IPS DF 19.7 (cell line): ENCODE data around the gene CLEC18B.
"Not testable (repeated sequence)": the region's sequence is repeated elsewhere in the genome, so short reads cannot be mapped to it uniquely, and the experiment has no call there.

Source experiments
- DNase-seq: peaks from one replicate; pipeline ENCODE4 v3.0.0-alpha.2; 2013; ENCODE audit warnings: low read depth, low spot score

Gene CLEC18B

DNA sequence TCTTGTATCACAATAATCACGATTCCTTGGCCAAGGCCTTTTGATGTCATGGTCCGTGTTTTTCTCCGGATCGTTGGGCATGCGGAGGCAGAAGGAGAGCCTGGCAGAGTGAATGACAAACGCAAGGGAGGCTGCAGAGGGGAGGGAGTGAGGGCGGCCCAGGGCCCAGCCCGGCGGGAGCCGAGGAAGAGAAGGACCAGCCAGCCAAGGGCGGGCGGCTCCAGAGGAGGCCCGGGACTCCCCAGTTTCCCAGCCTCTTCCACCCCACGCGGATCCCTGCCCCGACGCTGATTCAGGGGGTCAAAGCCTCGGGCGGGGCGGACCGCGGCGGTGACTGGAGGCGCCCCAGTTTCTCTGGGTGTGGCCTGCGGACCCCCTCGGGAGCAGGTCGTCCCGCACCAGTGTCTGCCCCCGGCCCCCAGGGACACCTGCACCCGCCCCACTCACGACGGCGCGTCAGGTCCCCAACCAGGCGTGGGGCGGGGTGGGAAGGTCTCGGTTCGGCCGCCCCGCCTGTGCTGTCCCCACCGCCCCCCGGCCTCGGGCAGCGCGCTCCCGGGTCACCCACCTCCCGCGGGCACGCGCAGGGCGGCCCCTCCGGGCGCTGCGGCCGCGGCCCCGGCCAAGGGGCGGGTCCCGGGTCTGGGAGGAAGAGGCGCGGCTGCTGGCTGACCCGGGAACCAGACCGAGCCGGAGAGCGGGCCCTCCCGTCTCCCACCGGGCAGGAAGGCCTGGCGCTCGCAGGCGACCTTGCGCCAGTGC, 14.5 kb downstream of the CLEC18B start:
- DNase-seq = not testable (repeated sequence)

DNA sequence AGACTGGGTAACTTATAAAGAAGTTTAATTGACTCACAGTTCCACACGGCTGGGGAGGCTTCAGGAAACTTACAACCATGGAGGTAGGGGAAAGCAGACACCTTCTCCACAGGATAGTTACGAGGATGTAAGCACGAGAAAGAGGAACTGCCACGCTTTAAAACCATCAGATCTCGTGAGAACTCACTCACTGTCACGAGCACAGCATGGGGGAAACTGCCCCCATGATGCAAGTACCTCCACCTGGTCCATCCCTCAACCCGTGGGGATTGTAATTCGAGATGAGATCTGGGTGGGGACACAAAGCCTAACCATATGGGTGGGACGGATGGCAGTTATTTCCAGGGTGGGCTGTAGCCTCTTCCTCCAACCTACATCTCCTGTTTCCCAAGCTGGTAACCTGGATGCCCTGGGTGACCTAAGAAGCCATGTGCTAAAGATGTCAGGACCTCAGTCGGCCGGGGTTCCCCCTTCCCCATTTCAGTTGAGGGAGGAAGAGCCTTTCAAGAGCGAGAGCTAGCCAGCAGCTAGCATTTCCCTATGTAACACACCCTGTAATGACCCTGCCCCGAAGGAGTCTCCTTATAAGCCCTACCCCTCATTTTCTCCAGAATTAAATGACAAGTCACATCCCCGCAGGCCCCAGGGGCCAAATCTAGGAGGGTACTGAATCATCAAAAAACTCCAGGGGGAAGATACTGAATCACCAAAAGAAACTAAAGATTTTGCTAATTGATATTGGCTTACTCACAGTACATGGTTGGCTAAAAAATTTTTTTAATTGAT, 16.9 kb downstream of the CLEC18B start:
- DNase-seq = not testable (repeated sequence)

DNA sequence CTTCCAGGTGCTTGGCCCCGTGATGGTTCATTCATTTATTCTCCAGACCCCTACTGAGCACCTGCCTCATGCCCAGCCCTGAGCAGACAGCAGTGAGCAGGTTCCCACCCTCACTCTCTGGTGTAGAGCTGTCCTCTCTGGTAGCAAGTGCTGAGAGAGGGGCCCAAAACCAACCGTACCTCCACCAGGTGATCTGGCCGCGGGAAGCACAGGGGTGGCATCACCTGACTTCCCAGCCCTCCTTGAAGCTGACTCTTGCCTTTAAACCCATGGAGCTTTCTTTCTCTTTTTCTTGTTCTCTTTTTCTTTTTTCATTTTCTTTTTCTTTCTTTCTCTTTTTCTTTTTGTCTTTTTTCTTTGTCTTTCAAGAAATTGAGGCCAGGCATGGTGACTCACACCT, 21.0 kb downstream of the CLEC18B start:
- DNase-seq = not testable (repeated sequence)

DNA sequence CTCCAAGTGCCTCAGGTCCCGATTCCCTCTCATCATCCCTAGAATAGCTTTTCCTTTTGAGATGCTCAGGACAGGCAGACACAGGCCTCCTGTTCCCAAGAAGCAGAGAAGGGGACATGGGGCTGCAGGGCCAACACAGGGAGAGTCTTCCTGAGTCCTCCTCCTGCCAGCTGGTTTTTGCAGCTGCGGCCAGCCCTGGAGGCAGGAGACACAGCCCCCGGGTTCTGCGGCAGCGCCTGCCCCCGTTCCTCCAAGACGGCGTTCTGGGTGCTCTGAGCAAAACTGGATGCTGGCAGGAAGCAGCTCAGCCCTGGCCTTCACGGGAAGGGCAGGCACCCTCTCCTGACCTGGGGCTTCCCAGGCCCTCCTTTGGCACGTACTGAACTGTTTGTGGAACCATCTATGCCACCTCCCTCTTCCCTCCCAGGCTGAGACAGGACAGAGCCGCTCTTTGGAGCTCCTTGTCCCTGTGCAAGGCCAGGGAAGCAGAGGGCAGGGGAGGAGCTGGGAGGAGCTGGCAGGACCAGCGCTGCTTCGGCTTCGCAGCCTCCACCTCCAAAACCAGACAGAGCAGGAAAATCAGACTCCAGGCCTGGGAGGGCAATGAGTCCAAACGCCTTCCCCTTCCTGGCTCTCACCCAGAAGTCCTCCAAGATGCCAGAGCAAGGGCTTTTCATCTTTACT, 22.9 kb downstream of the CLEC18B start:
- DNase-seq = not testable (repeated sequence)

DNA sequence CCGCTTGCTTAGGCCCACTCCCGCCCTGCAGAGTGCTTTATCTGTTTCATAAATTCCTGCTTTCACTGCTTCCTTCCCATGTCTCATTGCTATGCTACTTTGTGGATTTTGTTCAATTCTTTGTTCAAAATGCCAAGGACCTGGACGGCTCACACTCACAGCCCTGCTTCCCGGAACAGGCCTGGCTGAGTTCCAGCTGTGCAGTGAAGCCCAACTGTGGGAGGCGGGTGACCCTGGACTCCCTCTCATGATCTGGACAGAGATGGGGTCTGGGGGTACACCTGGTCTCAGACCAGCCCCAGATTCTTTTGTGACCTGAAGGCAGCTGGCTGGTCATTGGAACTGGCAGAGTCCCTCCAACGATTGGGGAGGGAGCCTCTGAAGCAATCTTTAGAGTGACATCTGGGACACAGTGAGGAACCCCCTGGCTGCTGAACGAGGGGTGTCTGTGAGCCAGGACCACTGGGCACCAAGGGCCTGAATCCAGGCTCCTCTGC, 24.7 kb downstream of the CLEC18B start:
- DNase-seq = not testable (repeated sequence)

DNA sequence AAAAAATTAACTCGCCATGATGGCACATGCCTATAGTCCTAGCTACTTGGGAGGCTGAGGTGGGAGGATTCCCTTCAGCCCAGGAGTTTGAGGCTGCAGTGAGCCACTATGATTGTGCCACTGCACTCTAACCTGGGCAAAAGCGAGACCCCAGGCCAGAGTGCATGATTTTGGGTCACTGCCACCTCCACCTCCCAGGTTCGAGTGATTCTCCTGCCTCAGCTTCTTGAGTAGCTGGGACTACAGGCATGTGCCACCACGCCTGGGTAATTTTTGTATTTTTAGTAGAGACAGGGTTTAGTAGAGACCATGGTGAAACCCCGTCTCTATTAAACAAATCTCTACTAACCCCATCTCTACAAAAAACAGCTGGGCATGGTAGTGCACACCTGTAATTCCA, 26.7 kb downstream of the CLEC18B start:
- DNase-seq = not testable (repeated sequence)

DNA sequence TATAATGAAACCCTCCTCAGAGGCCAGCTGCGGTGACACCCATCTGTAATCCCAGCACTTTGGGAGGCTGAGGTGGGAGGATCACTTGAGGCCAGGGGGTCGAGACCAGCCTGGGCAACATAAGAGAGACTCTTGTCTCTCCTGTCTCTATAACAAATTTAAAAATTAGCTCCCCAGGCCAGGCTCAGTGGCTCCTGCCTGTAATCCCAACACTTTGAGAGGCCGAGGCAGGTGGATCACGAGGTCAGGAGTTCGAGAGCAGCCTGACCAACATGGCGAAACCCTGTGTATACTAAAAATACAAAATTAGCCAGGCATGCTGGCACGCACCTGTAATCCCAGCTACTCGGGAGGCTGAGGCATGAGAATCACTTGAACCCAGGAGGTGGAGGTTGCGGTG, 27.1 kb downstream of the CLEC18B start:
- DNase-seq = not testable (repeated sequence)

DNA sequence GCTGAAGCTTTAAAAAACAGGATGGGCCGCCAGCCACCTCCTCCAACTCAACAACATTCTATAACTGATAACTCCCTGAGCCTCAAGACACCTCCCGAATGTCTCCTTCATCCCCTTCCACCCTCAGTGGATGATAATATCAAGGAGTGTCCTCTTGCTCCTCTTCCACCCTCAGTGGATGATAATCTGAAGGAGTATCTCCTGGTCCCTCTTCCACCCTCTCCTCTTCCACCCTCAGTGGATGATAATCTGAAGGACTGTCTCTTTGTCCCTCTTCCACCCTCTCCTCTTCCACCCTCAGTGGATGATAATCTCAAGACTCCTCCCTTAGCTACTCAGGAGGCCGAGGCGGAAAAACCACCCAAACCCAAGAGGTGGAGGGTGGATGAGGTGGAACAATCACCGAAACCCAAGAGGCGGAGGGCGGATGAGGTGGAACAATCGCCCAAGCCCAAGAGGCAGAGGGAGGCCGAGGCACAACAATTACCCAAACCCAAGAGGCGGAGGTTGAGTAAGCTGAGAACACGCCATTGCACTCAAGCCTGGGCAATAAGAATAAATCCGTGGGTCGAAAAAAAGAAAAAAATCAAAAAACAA, 29.7 kb downstream of the CLEC18B start:
- DNase-seq = not testable (repeated sequence)

DNA sequence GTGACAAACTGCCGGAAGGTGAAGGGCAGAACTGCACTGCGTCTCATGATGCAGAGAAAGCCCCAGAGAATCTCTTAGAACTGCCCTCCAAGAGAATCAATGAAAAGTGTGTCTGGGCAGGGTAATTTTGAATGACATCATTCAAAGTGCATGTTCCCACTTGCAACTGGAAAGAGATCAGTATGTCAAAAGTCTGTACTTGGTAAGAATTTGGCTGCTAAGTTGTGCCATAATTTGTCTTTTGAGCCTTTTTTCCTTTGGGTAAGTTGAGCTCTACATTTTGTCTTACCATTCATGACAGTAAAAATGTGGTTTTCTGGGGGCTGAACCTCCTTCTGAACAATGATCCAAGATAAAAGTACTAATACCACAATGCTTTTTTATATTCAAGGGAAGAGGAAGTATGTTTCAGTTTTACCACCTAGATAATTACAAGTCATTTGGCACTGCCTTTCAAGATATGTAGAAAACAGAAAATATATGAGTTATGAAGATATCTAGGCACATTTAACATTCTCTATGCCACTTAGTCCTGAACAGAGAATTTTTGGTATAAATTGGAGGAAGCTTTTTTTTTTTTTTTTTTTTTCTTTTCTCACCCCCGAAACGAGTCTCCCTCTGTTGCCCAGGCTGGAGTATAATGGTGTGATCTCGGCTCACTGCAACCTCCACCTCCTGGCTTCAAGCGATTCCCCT, 38.8 kb downstream of the CLEC18B start:
- DNase-seq = not testable (repeated sequence)

DNA sequence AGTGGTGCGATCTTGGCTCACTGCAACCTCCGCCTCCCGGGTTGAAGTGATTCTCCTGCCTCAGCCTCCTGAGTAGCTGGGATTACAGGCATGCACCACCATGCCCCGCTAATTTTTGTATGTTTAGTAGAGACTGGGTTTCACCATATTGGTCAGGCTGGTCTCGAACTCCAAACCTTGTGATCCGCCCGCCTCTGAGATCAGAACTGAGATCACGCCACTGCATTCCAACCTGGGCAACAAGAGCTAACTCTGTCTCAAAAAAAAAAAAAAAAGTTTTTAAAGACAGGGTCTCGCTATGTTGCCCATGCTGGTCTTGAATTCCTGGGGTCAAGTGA, 47.5 kb downstream of the CLEC18B start:
- not testable (repeated sequence) for DNase-seq

DNA sequence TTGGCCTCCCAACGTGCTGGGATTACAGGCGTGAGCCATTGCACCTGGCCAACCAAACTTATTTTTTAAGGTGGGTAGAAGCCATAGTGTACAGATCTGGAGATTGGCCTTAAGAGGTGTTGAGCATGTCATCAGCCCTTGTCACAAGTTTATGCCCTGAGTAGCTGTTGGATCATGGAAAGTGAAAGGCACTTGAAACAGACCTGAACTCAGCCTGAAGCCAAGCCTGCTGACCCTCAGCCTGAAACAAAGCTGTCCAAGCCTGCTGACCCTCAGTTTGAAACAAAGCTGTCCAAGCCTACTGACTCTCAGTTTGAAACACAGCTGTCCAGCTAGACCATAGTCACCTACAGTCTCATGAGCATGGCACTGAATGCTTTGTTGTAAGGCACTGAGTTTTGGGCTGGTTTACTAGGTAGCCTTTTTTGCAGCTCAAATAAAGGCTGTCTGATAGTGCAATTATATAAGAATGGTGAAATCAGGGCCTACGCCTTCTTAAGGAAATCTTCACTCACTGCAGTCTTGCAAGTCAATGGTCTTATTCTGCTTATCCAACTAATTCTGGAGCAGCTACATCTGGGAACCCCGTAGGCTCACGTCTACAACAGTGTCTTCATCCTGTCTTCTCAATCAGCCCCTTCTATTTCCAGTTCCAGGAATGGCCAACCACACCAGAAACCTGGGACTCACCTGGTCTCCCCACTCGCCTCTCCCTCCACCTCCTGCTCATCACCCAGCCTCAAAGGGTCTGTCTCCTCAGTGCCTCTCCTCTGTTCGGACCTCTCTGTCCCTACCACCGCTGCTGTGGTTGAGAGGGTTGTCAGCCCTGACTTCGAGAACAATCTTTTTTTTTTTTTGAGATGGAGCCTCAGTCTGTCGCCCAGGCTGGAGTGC, 48.1 kb downstream of the CLEC18B start:
- DNase-seq = no peak

DNA sequence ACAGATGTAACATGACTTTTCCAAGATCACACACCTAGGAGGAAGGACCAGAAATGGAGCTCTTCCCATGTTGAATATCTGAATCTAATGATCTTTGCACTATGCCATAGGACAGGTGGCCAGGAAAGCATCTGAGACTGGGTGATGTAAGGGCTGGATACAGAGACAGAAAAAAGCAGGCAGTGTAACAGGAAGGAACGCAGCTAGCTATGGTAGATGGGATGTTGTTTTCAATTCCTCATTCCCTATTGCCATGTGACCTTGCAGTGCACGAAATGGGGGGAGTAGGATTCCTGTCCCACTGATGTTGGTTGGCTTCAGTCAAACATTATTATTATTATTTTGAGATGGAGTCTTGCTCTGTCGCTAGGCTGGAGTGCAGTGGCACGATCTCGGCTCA, 48.9 kb downstream of the CLEC18B start:
- DNase-seq = no peak

DNA sequence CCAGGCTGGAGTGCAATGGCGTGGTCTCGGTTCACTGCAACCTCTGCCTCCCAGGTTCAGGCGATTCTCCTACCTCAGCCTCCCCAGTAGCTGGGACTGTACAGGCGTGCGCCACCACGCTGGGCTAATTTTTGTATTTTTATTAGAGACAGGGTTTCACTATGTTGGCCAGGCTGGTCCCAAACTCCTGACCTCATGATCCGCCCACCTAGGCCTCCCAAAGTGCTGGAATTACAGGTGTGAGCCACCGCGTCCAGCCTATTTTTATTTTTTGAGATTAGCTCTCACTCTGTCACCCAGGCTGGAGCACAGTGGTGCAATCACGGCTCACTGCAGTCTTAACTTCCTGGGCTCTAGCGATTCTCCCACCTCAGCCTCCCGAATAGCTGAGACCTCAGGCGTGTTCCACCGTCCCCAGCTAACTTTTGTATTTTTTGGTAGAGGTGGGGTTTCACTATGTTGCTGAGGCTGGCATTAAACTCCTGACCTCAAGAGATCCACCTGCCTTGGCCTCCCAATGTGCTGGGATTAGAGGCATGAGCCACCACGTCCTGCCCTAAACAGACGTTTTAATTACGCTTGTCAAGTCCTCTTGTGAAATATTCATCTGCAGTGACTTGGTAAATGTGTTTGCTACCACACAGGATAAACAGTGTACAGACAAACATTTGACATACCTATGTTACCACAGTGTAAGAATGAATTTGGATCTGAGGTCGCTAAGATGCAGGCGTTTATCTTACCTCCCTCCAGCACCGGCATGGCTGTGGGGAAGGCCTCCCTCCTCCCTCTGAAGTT, 50.7 kb downstream of the CLEC18B start:
- not testable (repeated sequence) for DNase-seq

DNA sequence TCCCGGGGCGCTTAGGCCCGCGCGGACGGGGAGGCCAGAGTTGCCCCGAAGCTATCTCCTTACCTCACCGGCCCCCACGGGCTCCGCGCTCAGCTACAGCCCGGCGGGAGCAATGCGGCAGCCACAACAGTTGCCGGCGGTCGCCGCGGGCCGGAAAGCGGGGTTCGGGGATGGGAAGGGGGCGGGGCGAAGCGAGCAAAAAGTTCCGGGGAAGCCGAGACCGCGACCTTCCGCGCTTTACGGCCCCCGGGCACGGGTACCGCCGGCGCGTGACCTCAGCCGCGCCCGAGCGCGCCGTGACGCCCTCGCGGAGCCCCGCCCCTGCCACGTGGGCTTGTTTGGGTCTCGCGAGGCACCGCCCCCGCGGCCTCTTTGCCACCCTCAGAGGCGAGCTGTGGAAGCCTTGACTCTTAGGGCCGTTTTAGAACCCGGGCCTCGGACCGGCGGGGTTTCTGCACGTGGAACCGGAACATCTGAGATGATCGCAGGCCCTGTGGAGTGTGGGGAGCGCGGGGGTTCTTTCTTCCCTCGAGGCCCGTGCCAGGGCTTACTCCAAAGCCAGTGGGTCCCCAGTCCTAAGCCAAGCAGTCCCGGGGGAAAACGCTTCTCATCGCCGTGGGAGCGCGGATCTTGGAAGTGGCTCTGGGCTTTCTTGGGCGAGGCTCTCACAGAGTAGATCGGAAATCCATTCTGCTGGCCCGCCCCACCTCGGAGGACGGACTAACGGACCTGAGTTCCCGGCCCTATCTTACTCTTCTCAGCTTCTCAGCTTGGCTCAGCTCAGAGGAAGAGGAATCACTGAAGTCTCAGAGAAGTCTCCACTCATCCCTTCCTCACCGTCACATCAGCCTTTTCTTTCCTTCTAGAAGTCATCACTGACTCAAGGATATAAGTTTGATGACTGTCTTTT, 53.0 kb downstream of the CLEC18B start:
- not testable (repeated sequence) for DNase-seq

DNA sequence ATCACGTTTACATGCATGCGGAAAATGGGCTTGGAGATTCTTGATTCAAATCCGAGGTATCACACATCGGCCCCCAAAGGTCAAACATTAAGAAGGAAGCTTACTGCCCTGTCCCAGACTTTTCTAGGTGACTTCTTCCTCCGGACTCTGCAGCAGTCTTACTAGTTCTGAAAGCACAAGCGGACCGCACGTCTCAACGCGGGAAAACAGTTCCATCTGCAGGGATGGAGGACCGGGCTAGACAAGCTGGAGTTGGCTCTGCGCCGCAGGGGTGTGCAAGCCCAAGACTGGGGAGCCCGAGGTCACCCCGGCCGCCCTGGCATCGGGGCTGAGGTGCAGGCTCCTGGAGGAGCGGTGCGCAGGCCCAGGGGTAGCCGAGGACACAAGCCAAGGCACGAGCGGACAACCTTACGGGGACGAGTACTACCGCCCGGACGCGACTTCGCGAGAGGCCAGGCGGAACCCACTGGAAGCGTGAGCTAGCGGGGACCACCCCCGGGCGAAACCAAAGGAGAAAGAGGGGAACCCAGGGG, 53.7 kb downstream of the CLEC18B start:
- not testable (repeated sequence) for DNase-seq

DNA sequence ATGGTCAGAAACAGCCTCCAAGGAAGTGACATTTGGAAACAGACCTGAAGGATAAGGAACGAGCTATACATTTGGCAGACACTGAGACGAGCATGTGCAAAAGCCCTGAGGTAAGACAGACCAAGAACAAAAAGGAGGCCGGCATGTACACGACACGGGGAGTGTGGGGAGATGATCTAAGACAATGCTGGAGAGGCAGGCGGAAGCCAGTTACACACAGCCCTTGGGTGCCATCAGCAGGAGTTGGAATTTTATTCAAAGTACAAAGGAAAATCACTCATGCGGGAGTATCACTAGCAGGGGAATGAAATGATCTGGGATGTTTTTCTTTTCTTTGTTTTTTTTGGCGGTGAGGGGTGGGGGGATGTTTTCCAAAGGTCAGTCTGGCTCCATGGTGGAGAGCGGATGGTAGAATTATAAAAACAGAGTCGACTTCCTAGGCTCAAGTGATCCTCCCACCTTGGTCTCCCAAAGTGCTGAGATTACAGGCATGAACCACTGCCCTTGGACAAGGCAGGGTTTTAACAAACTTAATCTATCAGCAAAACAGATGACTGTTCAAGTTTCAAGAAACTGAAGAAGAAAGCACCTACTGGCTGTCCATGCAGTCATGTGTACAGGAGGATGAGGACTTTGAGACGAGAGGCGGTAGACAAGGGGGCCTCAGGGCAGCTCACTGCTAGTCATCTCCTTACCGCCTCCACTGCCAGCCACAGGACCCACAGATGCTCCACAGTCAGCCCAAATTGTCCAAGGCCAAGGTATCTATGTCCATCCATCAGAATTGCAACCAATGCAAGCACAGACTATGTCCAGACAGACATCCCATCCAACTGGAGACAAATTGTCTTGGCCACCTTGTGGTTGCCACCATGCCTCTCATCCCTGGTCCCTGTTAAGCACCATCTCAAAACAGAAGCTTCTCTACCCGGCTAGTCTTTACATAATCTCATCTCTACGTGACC, 59.4 kb downstream of the CLEC18B start:
- not testable (repeated sequence) for DNase-seq
